Activated CD8-positive, alpha-beta memory T cell treated with anti-CD3 and anti-CD28 coated beads, Interleukin-2, amount 10 ng/mL, durations not matched to agents 7 days and 5 days (primary cell): ENCODE measurements around the gene SLC6A12. TPM values are rescaled to one million over a fixed set of nuclear protein-coding genes. Genes with fewer than 3 reads are reported as not detected.
"Not testable (repeated sequence)": the region's sequence is repeated elsewhere in the genome, so short reads cannot be mapped to it uniquely, and the experiment has no call there.

Experiments
- ATAC-seq: fragments of 150-1000 bp; cut with Tn5 transposase; one replicate; pipeline ENCODE4 v1.10.0; 2021; ENCODE audit warnings: moderate library complexity
- CTCF ChIA-PET: fragments of 350-600 bp; sonication (Branson Sonifier 250); formaldehyde crosslinking; loops from one replicate; lab custom pipeline; 2021; ENCODE audit warnings: antibody characterized with exemption; lab: Charles Lee
- DNase-seq: peaks from one replicate; pipeline ENCODE4 v3.0.0-alpha.2; 2020
- H3K27ac Mint-ChIP-seq: one replicate; pipeline ENCODE4 v1.8.0; 2021; ENCODE audit warnings: mild to moderate bottlenecking, mixed read lengths
- H3K27me3 Mint-ChIP-seq: one replicate; pipeline ENCODE4 v1.8.0; 2021; ENCODE audit warnings: mixed read lengths
- H3K36me3 Mint-ChIP-seq: one replicate; pipeline ENCODE4 v1.8.0; 2021; ENCODE audit warnings: mild to moderate bottlenecking, mixed read lengths
- H3K4me1 Mint-ChIP-seq: one replicate; pipeline ENCODE4 v1.8.0; 2021; ENCODE audit warnings: mixed read lengths
- H3K4me3 Mint-ChIP-seq: one replicate; pipeline ENCODE4 v1.8.0; 2021; ENCODE audit warnings: mild to moderate bottlenecking, moderate library complexity, mixed read lengths
- H3K9me3 Mint-ChIP-seq: one replicate; pipeline ENCODE4 v1.8.0; 2022; ENCODE audit warnings: low read depth, mixed read lengths
- total RNA-seq, 2 experiments: library from RNA; stranded (reverse); gene quantifications; one replicate each; pipeline ENCODE4 v1.2.3, GENCODE V29; 2021

Gene SLC6A12
- total RNA-seq, 2 experiments from 2014 or later = 0.33 TPM; not detected in 1

- peaks cover 11% of the 10 kb centered on the region for H3K27me3 Mint-ChIP-seq
- no peak for ATAC-seq
- H3K9me3 Mint-ChIP-seq = no peaks in the 10 kb centered on the region
- DNase-seq = no peak
- H3K27ac Mint-ChIP-seq = no peak overlapping the region
- H3K4me1 Mint-ChIP-seq = no peaks in the 10 kb centered on the region
- CTCF ChIA-PET = interaction anchor here (0.6 to 1.7 kb wide), 7 partner anchors 9 to 109 kb away, joined by 3 to 7 read pairs (median 4); no protein-coding TSS in a partner anchor
- H3K36me3 Mint-ChIP-seq = no peaks in the 10 kb centered on the region
- no peak overlapping the region for H3K4me3 Mint-ChIP-seq
These were observed 5.0 kb upstream of the SLC6A12 start for GRCh38 chr12:218728-219590.

GRCh38 chr12:218221-218620 is 4.3 kb upstream of the SLC6A12 start:
- CTCF ChIA-PET = no interaction called here
- H3K27ac Mint-ChIP-seq = no peak overlapping the region
- no peaks in the 10 kb centered on the region for H3K36me3 Mint-ChIP-seq
- ATAC-seq = no peak
- no peak overlapping the region for H3K4me3 Mint-ChIP-seq
- no peaks in the 10 kb centered on the region for H3K4me1 Mint-ChIP-seq
- no peaks in the 10 kb centered on the region for H3K9me3 Mint-ChIP-seq
- no peak for DNase-seq
- H3K27me3 Mint-ChIP-seq = peaks cover 13% of the 10 kb centered on the region

- H3K27me3 Mint-ChIP-seq = peaks cover 24% of the 10 kb centered on the region
- ATAC-seq, H3K27ac Mint-ChIP-seq, H3K9me3 Mint-ChIP-seq, H3K4me1 Mint-ChIP-seq, DNase-seq, H3K4me3 Mint-ChIP-seq, H3K36me3 Mint-ChIP-seq, CTCF ChIA-PET: not testable (repeated sequence)
These were observed 3.1 kb upstream of the SLC6A12 start for GRCh38 chr12:217029-217428.

- CTCF ChIA-PET = no interaction called here
These were observed 1.2 kb upstream of the SLC6A12 start for GRCh38 chr12:215116-215515.

GRCh38 chr12:213527-213932 is 427 bp downstream of the SLC6A12 start:
- CTCF ChIA-PET = no interaction called here

More at GRCh38 chr12:215116-215515, 1.2 kb upstream of the SLC6A12 start:
- Mint-ChIP-seq H3K4me1 (no peaks in the 10 kb centered on the region), H3K36me3 (no peaks in the 10 kb centered on the region), H3K4me3 (no peak overlapping the region), H3K27me3 (peaks cover 35% of the 10 kb centered on the region), H3K9me3 (no peaks in the 10 kb centered on the region), H3K27ac (no peak overlapping the region)
- no peak for ATAC-seq
- no peak for DNase-seq

GRCh38 chr12:212715-213526 is 1.0 kb downstream of the SLC6A12 start:
- CTCF ChIA-PET = no interaction called here
- Mint-ChIP-seq H3K4me1 (no peaks in the 10 kb centered on the region), H3K9me3 (no peaks in the 10 kb centered on the region), H3K27ac (no peak overlapping the region), H3K4me3 (no peak overlapping the region), H3K36me3 (no peaks in the 10 kb centered on the region), H3K27me3 (peaks cover 43% of the 10 kb centered on the region)
- no peak for DNase-seq
- no peak for ATAC-seq

More at GRCh38 chr12:213527-213932, 427 bp downstream of the SLC6A12 start:
- Mint-ChIP-seq H3K4me3 (no peak overlapping the region), H3K4me1 (no peaks in the 10 kb centered on the region), H3K36me3 (no peaks in the 10 kb centered on the region), H3K27me3 (peaks cover 38% of the 10 kb centered on the region), H3K9me3 (no peaks in the 10 kb centered on the region), H3K27ac (no peak overlapping the region)
- ATAC-seq (no peak), DNase-seq (no peak)

GRCh38 chr12:212415-212714 is 1.6 kb downstream of the SLC6A12 start:
- CTCF ChIA-PET = interaction anchor here (1.0 kb wide), 1 partner anchor 23 kb away, joined by 4 read pairs; no protein-coding TSS in a partner anchor
- ATAC-seq (no peak), DNase-seq (no peak)
- no peak overlapping the region for H3K4me3 Mint-ChIP-seq
- no peaks in the 10 kb centered on the region for H3K36me3 Mint-ChIP-seq
- no peaks in the 10 kb centered on the region for H3K9me3 Mint-ChIP-seq
- H3K4me1 Mint-ChIP-seq = no peaks in the 10 kb centered on the region
- no peak overlapping the region for H3K27ac Mint-ChIP-seq
- peaks cover 43% of the 10 kb centered on the region for H3K27me3 Mint-ChIP-seq

GRCh38 chr12:211639-212414 is 2.1 kb downstream of the SLC6A12 start:
- DNase-seq = no peak
- ATAC-seq = no peak
- peaks cover 39% of the 10 kb centered on the region for H3K27me3 Mint-ChIP-seq
- H3K36me3 Mint-ChIP-seq = no peaks in the 10 kb centered on the region
- H3K9me3 Mint-ChIP-seq = no peaks in the 10 kb centered on the region
- no peak overlapping the region for H3K4me3 Mint-ChIP-seq
- no peaks in the 10 kb centered on the region for H3K4me1 Mint-ChIP-seq
- CTCF ChIA-PET = interaction anchor here (1.0 kb wide), 1 partner anchor 23 kb away, joined by 4 read pairs; no protein-coding TSS in a partner anchor
- no peak overlapping the region for H3K27ac Mint-ChIP-seq

- Mint-ChIP-seq H3K27ac (no peak overlapping the region), H3K27me3 (peaks cover 42% of the 10 kb centered on the region), H3K4me1 (no peaks in the 10 kb centered on the region), H3K4me3 (no peak overlapping the region), H3K9me3 (no peaks in the 10 kb centered on the region), H3K36me3 (no peaks in the 10 kb centered on the region)
- ATAC-seq (no peak), DNase-seq (no peak)
- CTCF ChIA-PET = interaction anchor here (1.0 kb wide), 1 partner anchor 22 kb away, joined by 4 read pairs; no protein-coding TSS in a partner anchor
These were observed 2.9 kb downstream of the SLC6A12 start for GRCh38 chr12:211142-211465.

- no peaks in the 10 kb centered on the region for H3K9me3 Mint-ChIP-seq
- DNase-seq (no peak), ATAC-seq (no peak)
- H3K27ac Mint-ChIP-seq = no peak overlapping the region
- no peak overlapping the region for H3K4me3 Mint-ChIP-seq
- CTCF ChIA-PET = no interaction called here
- H3K4me1 Mint-ChIP-seq = no peaks in the 10 kb centered on the region
- peaks cover 47% of the 10 kb centered on the region for H3K27me3 Mint-ChIP-seq
- H3K36me3 Mint-ChIP-seq = no peaks in the 10 kb centered on the region
These were observed 3.4 kb downstream of the SLC6A12 start for GRCh38 chr12:210277-211141.

GRCh38 chr12:209851-210250 is 4.1 kb downstream of the SLC6A12 start:
- Mint-ChIP-seq H3K9me3 (no peaks in the 10 kb centered on the region), H3K4me1 (no peaks in the 10 kb centered on the region), H3K4me3 (no peak overlapping the region), H3K27ac (no peak overlapping the region), H3K27me3 (peaks cover 48% of the 10 kb centered on the region), H3K36me3 (no peaks in the 10 kb centered on the region)
- DNase-seq = no peak
- no peak for ATAC-seq
- CTCF ChIA-PET = interaction anchor here (0.9 kb wide), 1 partner anchor 10 kb away, joined by 4 read pairs; no protein-coding TSS in a partner anchor

- Mint-ChIP-seq H3K36me3 (no peaks in the 10 kb centered on the region), H3K27ac (no peak overlapping the region), H3K9me3 (no peaks in the 10 kb centered on the region), H3K4me3 (no peak overlapping the region), H3K4me1 (no peaks in the 10 kb centered on the region), H3K27me3 (peaks cover 47% of the 10 kb centered on the region)
- CTCF ChIA-PET = interaction anchor here (0.9 kb wide), 1 partner anchor 10 kb away, joined by 4 read pairs; no protein-coding TSS in a partner anchor
- DNase-seq = no peak
- no peak for ATAC-seq
These were observed 4.7 kb downstream of the SLC6A12 start for GRCh38 chr12:209246-209645.
